ENCODE measurements around the gene MEIS2.

MEIS2 gene

DNA sequence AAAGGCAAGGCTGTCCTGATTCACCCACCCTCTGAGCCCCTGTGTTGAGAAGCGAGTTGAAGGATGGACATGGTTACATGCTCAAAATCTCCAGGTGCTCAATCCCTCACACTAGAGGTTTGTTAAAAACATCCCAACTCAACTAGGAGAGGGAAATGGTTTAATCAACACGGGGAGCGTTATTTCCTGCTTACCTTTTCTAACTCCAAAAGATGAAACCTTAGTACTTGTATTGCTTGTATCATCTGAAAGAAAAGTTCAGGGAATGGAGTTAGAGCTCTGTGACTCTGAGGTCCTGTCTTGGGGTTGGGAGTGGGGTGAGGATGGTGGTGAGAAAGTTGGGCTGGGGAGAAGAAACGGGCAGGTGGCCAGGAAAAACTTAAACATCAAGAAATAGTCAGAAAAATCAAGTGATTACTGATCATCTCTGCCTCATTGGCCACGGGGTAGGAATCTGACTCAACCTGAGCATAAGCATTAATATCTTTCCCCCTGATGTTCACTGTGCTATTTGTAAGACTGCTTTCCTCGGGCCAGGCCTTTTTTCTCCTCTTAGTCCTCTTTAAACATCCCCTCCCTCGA, 5.9 kb downstream of the MEIS2 start:
- H3K4me1 ChIP-seq (ENCODE audit: insufficient read depth, low read length) = no peaks in the 10 kb centered on the region
- H3K79me2 ChIP-seq (ENCODE audit: insufficient read depth, low read length) = no peaks in the 10 kb centered on the region
- TF ChIP-seq EZH2 (IDR thresholded peaks at IDR 0.05; ENCODE audit: borderline replicate concordance, low read depth, low read length, severe bottlenecking) = no peak
- TF ChIP-seq, protein P1, sequence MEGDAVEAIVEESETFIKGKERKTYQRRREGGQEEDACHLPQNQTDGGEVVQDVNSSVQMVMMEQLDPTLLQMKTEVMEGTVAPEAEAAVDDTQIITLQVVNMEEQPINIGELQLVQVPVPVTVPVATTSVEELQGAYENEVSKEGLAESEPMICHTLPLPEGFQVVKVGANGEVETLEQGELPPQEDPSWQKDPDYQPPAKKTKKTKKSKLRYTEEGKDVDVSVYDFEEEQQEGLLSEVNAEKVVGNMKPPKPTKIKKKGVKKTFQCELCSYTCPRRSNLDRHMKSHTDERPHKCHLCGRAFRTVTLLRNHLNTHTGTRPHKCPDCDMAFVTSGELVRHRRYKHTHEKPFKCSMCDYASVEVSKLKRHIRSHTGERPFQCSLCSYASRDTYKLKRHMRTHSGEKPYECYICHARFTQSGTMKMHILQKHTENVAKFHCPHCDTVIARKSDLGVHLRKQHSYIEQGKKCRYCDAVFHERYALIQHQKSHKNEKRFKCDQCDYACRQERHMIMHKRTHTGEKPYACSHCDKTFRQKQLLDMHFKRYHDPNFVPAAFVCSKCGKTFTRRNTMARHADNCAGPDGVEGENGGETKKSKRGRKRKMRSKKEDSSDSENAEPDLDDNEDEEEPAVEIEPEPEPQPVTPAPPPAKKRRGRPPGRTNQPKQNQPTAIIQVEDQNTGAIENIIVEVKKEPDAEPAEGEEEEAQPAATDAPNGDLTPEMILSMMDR (IDR thresholded peaks at IDR 0.05; ENCODE audit: borderline replicate concordance, extremely low read depth, low read length, poor library complexity, severe bottlenecking) = no peak
- H3K27me3 ChIP-seq (ENCODE audit: insufficient read depth, low read length, poor library complexity) = no peaks in the 10 kb centered on the region
- ATAC-seq (ENCODE audit: insufficient read depth, low read depth) (no peak), DNase-seq (no peak)
- H3K9me3 ChIP-seq (ENCODE audit: insufficient read depth, low read length, severe bottlenecking) = no peaks in the 10 kb centered on the region
- no peak overlapping the region for H3K9ac ChIP-seq (ENCODE audit: low read depth, low read length)
- H2AFZ ChIP-seq (ENCODE audit: low read depth, low read length) = no peak overlapping the region
- no peak overlapping the region for H3K4me2 ChIP-seq (ENCODE audit: insufficient read depth, low read length)
- H3K4me3 ChIP-seq (ENCODE audit: low read depth in 1 of 2, low read length in 2 of 2) = no peak overlapping the region
- no peaks in the 10 kb centered on the region for H4K20me1 ChIP-seq (ENCODE audit: insufficient read depth, low read length)
- H3K27ac ChIP-seq (ENCODE audit: low read length) = no peak overlapping the region
- no peaks in the 10 kb centered on the region for H3K36me3 ChIP-seq (ENCODE audit: insufficient read depth, low read length)

- no peak for DNase-seq
- Histone ChIP-seq H3K27ac (ENCODE audit: low read length) (no peak overlapping the region), H4K20me1 (ENCODE audit: insufficient read depth, low read length) (no peaks in the 10 kb centered on the region), H3K4me1 (ENCODE audit: insufficient read depth, low read length) (no peaks in the 10 kb centered on the region), H3K27me3 (ENCODE audit: insufficient read depth, low read length, poor library complexity) (no peaks in the 10 kb centered on the region), H3K4me2 (ENCODE audit: insufficient read depth, low read length) (no peak overlapping the region), H3K9me3 (ENCODE audit: insufficient read depth, low read length, severe bottlenecking) (no peaks in the 10 kb centered on the region), H2AFZ (ENCODE audit: low read depth, low read length) (no peak overlapping the region), H3K79me2 (ENCODE audit: insufficient read depth, low read length) (no peaks in the 10 kb centered on the region), H3K9ac (ENCODE audit: low read depth, low read length) (no peak overlapping the region), H3K4me3 (ENCODE audit: low read depth in 1 of 2, low read length in 2 of 2) (no peak overlapping the region), H3K36me3 (ENCODE audit: insufficient read depth, low read length) (no peaks in the 10 kb centered on the region)
- TF ChIP-seq, protein P1 (IDR thresholded peaks at IDR 0.05; ENCODE audit: borderline replicate concordance, extremely low read depth, low read length, poor library complexity, severe bottlenecking) = no peak
- no peak for ATAC-seq (ENCODE audit: insufficient read depth, low read depth)
Observed at GRCh38 chr15:37093480-37094332, 6.6 kb downstream of the MEIS2 start.

DNA sequence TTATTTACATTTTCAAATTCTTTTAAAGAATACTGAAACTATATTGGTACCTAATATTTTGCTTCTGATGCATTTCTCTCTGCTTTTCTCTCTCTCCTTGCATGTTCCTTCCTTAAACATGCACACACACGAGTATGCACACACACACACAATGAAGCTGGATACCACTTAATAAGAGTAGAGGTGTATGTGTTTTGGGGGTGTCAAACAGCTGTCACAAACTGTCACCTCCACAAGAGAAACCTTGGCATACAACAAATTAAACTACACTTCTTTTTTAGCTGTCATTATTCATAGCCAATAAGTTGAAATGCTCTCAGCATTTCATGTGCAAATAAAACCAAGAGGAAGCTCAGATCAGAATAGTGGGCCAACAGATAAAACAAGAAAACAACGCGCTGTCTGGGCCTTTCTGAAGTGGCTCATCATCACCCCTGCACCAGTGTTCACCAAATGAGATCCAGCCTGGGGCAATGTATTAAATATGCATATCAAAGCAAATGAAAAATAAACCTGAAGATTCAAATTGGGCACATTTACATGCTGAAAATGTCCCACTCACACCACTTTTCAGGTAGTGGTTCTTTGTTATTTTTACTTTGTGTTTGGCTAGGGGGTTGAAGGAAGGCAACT, 9.7 kb downstream of the MEIS2 start:
- ATAC-seq (ENCODE audit: insufficient read depth, low read depth) = no peak
- Histone ChIP-seq H3K9me3 (ENCODE audit: insufficient read depth, low read length, severe bottlenecking) (no peaks in the 10 kb centered on the region), H3K4me2 (ENCODE audit: insufficient read depth, low read length) (no peak overlapping the region), H3K79me2 (ENCODE audit: insufficient read depth, low read length) (no peaks in the 10 kb centered on the region), H3K27me3 (ENCODE audit: insufficient read depth, low read length, poor library complexity) (no peaks in the 10 kb centered on the region), H3K9ac (ENCODE audit: low read depth, low read length) (no peak overlapping the region), H3K4me1 (ENCODE audit: insufficient read depth, low read length) (no peaks in the 10 kb centered on the region), H2AFZ (ENCODE audit: low read depth, low read length) (no peak overlapping the region), H3K27ac (ENCODE audit: low read length) (no peak overlapping the region), H4K20me1 (ENCODE audit: insufficient read depth, low read length) (no peaks in the 10 kb centered on the region), H3K4me3 (ENCODE audit: low read depth in 1 of 2, low read length in 2 of 2) (no peak overlapping the region), H3K36me3 (ENCODE audit: insufficient read depth, low read length) (no peaks in the 10 kb centered on the region)
- DNase-seq = no peak
- TF ChIP-seq, protein P1 (IDR thresholded peaks at IDR 0.05; ENCODE audit: borderline replicate concordance, extremely low read depth, low read length, poor library complexity, severe bottlenecking) = no peak
- TF ChIP-seq EZH2 (IDR thresholded peaks at IDR 0.05; ENCODE audit: borderline replicate concordance, low read depth, low read length, severe bottlenecking) = no peak

All from DND-41 (cell line).